OCI-LY7 (cell line): ENCODE results near the gene PCDH9. TPM values are rescaled to one million over a fixed set of nuclear protein-coding genes. Genes with fewer than 3 reads are reported as not detected.
A peak's percentile ranks its signal among the peaks of the same experiment; 100 is the strongest.

Source experiments
- BruUV-seq: library from RNA; stranded (reverse); fragments of 400-500 nt; replicated peaks from 2 replicates; lab custom pipeline; 2021; lab: Mats Ljungman, UMichigan
- CTCF ChIA-PET: fragments of 300-600 bp; sonication (Branson Sonifier 250); formaldehyde crosslinking; loops from one replicate; lab custom pipeline; 2022; ENCODE audit warnings: antibody characterized with exemption; ENCODE audit not compliant: unreplicated experiment; lab: Charles Lee
- POLR2A ChIA-PET: fragments of 300-600 bp; sonication (Branson Sonifier 250); formaldehyde crosslinking; loops from one replicate; lab custom pipeline; 2022; ENCODE audit warnings: antibody characterized with exemption; lab: Charles Lee
- DNase-seq: peaks from one replicate; pipeline ENCODE4 v3.0.0-alpha.2; 2015; ENCODE audit warnings: low spot score
- H2AFZ ChIP-seq: fragments of 200-600 bp; sonication (generic), shearing (Covaris generic); 2 replicates; pipeline ENCODE4 v1.6.1; 2014; ENCODE audit warnings: mild to moderate bottlenecking, antibody characterized with exemption, low read length, moderate library complexity
- H3K27ac ChIP-seq: fragments of 200-600 bp; sonication (generic); 2 replicates; pipeline ENCODE4 v1.5.1; 2014; ENCODE audit warnings: mixed run types, low read depth, mild to moderate bottlenecking, moderate library complexity, low read length, inconsistent platforms; ENCODE audit not compliant: poor library complexity, severe bottlenecking
- H3K36me3 ChIP-seq: fragments of 200-600 bp; sonication (generic); 2 replicates; pipeline ENCODE4 v1.6.1; 2014; ENCODE audit warnings: mild to moderate bottlenecking, antibody characterized with exemption, low read length, moderate library complexity, mixed read lengths; ENCODE audit not compliant: insufficient read depth
- H3K4me1 ChIP-seq: fragments of 200-600 bp; sonication (generic); 2 replicates; pipeline ENCODE4 v1.5.1; 2014; ENCODE audit warnings: mild to moderate bottlenecking, low read length; ENCODE audit not compliant: insufficient read depth, poor library complexity, severe bottlenecking
- H3K4me2 ChIP-seq: fragments of 200-600 bp; sonication (generic); 2 replicates; pipeline ENCODE4 v1.6.1; 2014; ENCODE audit warnings: mild to moderate bottlenecking, low read length
- H3K4me3 ChIP-seq: fragments of 200-600 bp; sonication (generic); 2 replicates; pipeline ENCODE4 v1.5.1; 2014; ENCODE audit warnings: mild to moderate bottlenecking, low read depth, low read length; ENCODE audit not compliant: poor library complexity, severe bottlenecking
- H3K79me2 ChIP-seq: fragments of 200-600 bp; sonication (generic); 2 replicates; pipeline ENCODE4 v1.6.1; 2016; ENCODE audit warnings: low read depth, mild to moderate bottlenecking, low read length, moderate library complexity, mixed read lengths; ENCODE audit not compliant: insufficient read depth
- H3K9me2 ChIP-seq: fragments of 200-600 bp; sonication (generic); 2 replicates; pipeline ENCODE4 v1.6.1; 2016; ENCODE audit warnings: mild to moderate bottlenecking, low read length, mixed read lengths; ENCODE audit not compliant: insufficient read depth
- H3K9me3 ChIP-seq: fragments of 200-600 bp; sonication (generic); 2 replicates; pipeline ENCODE4 v1.6.1; 2014; ENCODE audit warnings: mild to moderate bottlenecking, mixed run types, low read length, mixed read lengths
- H4K20me1 ChIP-seq: fragments of 200-600 bp; sonication (generic); 2 replicates; pipeline ENCODE4 v1.6.1; 2014; ENCODE audit warnings: mild to moderate bottlenecking, antibody characterized with exemption, low read length, moderate library complexity, mixed read lengths; ENCODE audit not compliant: insufficient read depth
- EZH2phosphoT487 ChIP-seq: fragments of 200-600 bp; sonication (generic); IDR thresholded peaks from 2 replicates; pipeline ENCODE4 v1.6.1; 2018; ENCODE audit warnings: low read depth, borderline replicate concordance, mild to moderate bottlenecking, mixed run types, antibody characterized with exemption, low read length, moderate library complexity, mixed read lengths
- intact Hi-C: fragments of 100-400 bp; cut with micrococcal nuclease; formaldehyde crosslinking; loops from one replicate; pipeline ENCODE4 v1.10.0; 2022; ENCODE audit not compliant: unreplicated experiment
- total RNA-seq, 2 experiments: library from RNA; depleted of rRNA in 1 of 2; stranded (reverse); fragments of >200 nt in 1 of 2; shearing (Covaris generic) in 1 of 2; gene quantifications; 2 replicates each; pipeline ENCODE4 v1.2.3, GENCODE V29; 2014 to 2022
- TF ChIP-seq, protein P1 (sequence below): fragments of 200-600 bp; sonication (generic); conservative IDR thresholded peaks from 2 replicates; pipeline ENCODE4 v1.5.1; 2014; ENCODE audit warnings: mild to moderate bottlenecking, antibody characterized with exemption, low read length, moderate library complexity, mixed read lengths

Gene PCDH9
- total RNA-seq, 2 experiments from 2014 or later = 20.1 to 26.0 TPM

DNA sequence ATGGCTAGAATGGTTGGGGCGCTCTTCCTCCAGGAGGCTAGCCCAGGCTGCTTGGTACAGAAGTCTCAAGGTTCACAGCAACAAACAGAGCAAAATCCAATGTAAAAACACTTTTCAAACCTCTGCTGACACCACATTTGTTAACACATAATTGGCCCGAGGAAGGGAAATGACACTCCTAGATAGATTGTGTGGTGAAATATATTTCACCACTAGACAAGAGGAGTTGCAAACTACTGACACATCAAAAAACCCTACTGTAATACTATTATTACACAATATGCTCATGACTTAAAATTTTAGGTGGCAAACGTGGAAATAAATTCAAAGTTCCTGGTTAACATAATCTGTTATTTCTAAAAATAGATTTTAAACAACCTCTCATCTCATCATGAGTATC lies 643.6 kb downstream of the PCDH9 start:
- no peaks in the 10 kb centered on the region for H4K20me1 ChIP-seq
- H3K4me2 ChIP-seq = no peak overlapping the region
- no peaks in the 10 kb centered on the region for H3K4me1 ChIP-seq
- no peaks in the 10 kb centered on the region for H3K79me2 ChIP-seq
- H3K36me3 ChIP-seq = no peaks in the 10 kb centered on the region
- TF ChIP-seq, protein P1, sequence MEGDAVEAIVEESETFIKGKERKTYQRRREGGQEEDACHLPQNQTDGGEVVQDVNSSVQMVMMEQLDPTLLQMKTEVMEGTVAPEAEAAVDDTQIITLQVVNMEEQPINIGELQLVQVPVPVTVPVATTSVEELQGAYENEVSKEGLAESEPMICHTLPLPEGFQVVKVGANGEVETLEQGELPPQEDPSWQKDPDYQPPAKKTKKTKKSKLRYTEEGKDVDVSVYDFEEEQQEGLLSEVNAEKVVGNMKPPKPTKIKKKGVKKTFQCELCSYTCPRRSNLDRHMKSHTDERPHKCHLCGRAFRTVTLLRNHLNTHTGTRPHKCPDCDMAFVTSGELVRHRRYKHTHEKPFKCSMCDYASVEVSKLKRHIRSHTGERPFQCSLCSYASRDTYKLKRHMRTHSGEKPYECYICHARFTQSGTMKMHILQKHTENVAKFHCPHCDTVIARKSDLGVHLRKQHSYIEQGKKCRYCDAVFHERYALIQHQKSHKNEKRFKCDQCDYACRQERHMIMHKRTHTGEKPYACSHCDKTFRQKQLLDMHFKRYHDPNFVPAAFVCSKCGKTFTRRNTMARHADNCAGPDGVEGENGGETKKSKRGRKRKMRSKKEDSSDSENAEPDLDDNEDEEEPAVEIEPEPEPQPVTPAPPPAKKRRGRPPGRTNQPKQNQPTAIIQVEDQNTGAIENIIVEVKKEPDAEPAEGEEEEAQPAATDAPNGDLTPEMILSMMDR = no peak
- TF ChIP-seq EZH2phosphoT487 = no peak
- H3K9me2 ChIP-seq = no peaks in the 10 kb centered on the region
- ChIA-PET POLR2A (interaction anchor here (1.6 to 4.2 kb wide), 2 partner anchors 10 to 12 kb away, joined by 5 to 39 read pairs; no protein-coding TSS in a partner anchor), CTCF (no interaction called here)
- no peak overlapping the region for H3K4me3 ChIP-seq
- intact Hi-C loops = no loop called here
- no peak for DNase-seq
- no TSS peak for BruUV-seq
- H3K27ac ChIP-seq = no peak overlapping the region
- peak overlapping the region; percentile 74; the same call in 1 of the 2 replicates for H2AFZ ChIP-seq
- no peaks in the 10 kb centered on the region for H3K9me3 ChIP-seq

DNA sequence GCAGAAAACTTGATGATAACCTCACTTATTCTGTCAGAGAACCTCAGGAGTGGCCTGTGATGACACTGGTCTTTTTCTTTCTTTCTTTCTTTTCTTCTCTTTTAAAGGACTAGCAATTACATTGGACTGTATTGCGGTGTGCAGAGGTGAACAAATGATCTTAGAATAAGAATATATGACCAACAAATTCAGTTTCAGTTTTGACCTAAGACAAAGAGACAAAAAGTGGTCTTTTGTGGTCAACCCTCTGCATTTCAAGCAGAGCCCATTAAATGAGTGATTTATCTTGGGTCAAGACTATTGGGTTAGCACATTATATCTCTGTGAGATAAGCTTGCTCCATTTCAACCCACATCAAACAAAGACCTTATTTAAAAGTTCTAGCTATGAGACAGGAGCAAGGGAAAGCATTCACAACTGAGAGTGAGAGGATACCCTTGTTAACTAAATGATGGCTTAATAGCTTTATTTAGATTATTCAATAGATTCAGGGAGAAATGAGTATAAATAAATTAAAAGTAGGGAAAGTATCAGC lies 644.4 kb downstream of the PCDH9 start:
- H3K27ac ChIP-seq = no peak overlapping the region
- no peak overlapping the region for H3K4me3 ChIP-seq
- H3K9me2 ChIP-seq = no peaks in the 10 kb centered on the region
- no peaks in the 10 kb centered on the region for H3K36me3 ChIP-seq
- no peaks in the 10 kb centered on the region for H3K9me3 ChIP-seq
- TF ChIP-seq EZH2phosphoT487 = no peak
- TF ChIP-seq, protein P1 = no peak
- no peak overlapping the region for H3K4me2 ChIP-seq
- intact Hi-C loops = no loop called here
- ChIA-PET CTCF (no interaction called here), POLR2A (interaction anchor here (4.2 kb wide), 1 partner anchor 9 kb away, joined by 39 read pairs; no protein-coding TSS in a partner anchor)
- H3K4me1 ChIP-seq = no peaks in the 10 kb centered on the region
- no peaks in the 10 kb centered on the region for H4K20me1 ChIP-seq
- no peak for DNase-seq
- H3K79me2 ChIP-seq = no peaks in the 10 kb centered on the region
- BruUV-seq = no TSS peak
- no peak overlapping the region for H2AFZ ChIP-seq

DNA sequence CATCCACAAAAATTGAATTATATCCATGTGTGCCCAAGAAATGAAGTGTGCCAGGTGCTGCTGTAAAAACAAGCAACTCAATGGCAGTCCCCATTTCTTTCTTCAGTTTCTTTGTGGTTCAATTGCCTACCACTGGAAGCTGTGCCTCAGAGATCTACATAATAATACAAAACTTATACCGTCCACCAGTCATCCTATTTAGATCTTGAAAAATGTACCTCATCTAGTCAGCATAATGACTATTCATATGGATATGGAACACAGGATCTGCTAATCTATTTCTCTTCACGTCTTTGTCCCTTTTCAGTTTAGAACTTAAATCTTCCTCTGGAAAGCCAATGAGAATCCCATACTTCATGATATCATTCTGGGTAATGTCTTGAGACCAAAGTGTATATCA lies 648.5 kb downstream of the PCDH9 start:
- ChIA-PET CTCF (no interaction called here), POLR2A (interaction anchor here (0.6 to 1.5 kb wide), 2 partner anchors 7 to 31 kb away, joined by 3 read pairs; no protein-coding TSS in a partner anchor)
- intact Hi-C loops = no loop called here
- Histone ChIP-seq H3K27ac (no peak overlapping the region), H3K9me3 (no peaks in the 10 kb centered on the region), H3K36me3 (no peaks in the 10 kb centered on the region), H3K4me3 (no peak overlapping the region), H2AFZ (no peak overlapping the region), H3K4me1 (no peaks in the 10 kb centered on the region), H3K9me2 (no peaks in the 10 kb centered on the region), H3K79me2 (no peaks in the 10 kb centered on the region), H4K20me1 (no peaks in the 10 kb centered on the region), H3K4me2 (no peak overlapping the region)
- BruUV-seq = no TSS peak
- DNase-seq = no peak
- TF ChIP-seq, protein P1 = no peak
- no peak for TF ChIP-seq EZH2phosphoT487
